ENCODE data around the gene NIT2. TPM values are rescaled to one million over a fixed set of nuclear protein-coding genes. Genes with fewer than 3 reads are reported as not detected.

NIT2 gene
- total and polyA plus RNA-seq, 3 donors from 2014 or later = 21.7 to 29.1 (median 22.9) TPM

DNA sequence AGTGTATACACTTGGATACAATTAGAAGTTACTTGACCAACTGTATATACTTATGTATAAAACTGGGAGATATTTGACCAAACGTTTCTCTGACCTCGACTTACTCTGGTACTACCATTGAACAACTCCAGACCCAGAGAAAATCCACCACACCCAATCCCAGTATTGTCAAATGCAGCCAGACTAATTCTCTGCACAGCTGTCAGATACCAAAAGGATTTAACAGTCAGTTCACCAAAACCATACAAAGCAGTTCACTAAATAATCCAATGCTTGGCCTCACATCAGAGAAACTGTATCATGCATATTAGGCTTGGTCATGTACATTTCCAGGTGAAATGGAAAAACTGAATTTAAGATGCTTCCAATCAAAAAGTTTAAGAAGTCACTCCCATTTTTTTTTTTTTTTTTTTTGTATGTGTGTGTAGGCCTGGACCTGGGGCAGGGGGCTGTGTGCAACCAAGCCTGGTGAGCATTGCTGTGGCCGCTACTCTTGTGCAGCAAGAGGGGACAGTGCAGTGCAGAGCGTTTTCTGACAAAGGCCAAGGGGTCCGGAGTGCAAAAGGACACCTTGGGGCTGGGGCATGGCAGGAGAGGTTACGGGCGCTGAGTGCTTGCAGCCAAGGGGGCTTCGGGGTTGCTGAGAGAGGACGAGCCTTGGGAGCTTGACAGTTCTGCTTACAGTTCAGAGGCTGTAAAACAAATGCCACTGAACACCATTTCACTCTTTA lies 64.9 kb downstream of the NIT2 start:
- H3K9me3 ChIP-seq = no peaks in the 10 kb centered on the region
- DNase-seq = no peak
- H3K4me1 ChIP-seq = peaks cover 19% of the 10 kb centered on the region
- no peak overlapping the region for H3K27ac ChIP-seq
- TF ChIP-seq, protein P1, sequence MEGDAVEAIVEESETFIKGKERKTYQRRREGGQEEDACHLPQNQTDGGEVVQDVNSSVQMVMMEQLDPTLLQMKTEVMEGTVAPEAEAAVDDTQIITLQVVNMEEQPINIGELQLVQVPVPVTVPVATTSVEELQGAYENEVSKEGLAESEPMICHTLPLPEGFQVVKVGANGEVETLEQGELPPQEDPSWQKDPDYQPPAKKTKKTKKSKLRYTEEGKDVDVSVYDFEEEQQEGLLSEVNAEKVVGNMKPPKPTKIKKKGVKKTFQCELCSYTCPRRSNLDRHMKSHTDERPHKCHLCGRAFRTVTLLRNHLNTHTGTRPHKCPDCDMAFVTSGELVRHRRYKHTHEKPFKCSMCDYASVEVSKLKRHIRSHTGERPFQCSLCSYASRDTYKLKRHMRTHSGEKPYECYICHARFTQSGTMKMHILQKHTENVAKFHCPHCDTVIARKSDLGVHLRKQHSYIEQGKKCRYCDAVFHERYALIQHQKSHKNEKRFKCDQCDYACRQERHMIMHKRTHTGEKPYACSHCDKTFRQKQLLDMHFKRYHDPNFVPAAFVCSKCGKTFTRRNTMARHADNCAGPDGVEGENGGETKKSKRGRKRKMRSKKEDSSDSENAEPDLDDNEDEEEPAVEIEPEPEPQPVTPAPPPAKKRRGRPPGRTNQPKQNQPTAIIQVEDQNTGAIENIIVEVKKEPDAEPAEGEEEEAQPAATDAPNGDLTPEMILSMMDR (IDR thresholded peaks at IDR 0.05) = no peak
- no peak for TF ChIP-seq POLR2A (IDR thresholded peaks at IDR 0.05)
- H3K27me3 ChIP-seq = no peaks in the 10 kb centered on the region
- intact Hi-C loops (cut with DNase I; ENCODE audit: low total_unique reads) = no loop called here
- 40 to 44% methylated on average over 9 of the region's 9 CpGs for WGBS, 2 donors
- no peaks in the 10 kb centered on the region for H3K36me3 ChIP-seq (ENCODE audit: low read depth, missing control alignments)
- peak overlapping the region; percentile 87 to 94 for H3K4me3 ChIP-seq

DNA sequence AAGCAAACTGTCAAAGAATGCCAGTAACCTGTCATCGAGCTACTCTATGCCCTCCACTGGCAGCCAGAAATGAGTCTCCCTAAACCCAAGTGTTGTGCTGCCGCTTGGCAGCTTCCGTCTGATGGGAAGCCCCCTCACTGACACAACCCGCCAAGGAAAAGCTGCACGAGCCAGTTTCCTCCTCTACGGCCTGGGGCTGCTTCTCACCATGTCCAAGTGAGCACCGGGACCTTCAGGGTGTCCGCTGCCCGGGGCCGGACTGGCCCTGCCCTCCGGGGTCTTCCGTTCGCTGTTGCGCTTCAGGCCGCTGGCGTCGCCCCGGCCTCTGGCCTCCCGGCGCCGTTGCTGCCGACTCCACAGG lies 65.8 kb downstream of the NIT2 start:
- Histone ChIP-seq H3K27me3 (no peaks in the 10 kb centered on the region), H3K4me1 (peaks cover 19% of the 10 kb centered on the region), H3K27ac (peak overlapping the region; percentile 78 to 88), H3K4me3 (peak overlapping the region; percentile 87 to 94), H3K9me3 (no peaks in the 10 kb centered on the region), H3K36me3 (ENCODE audit: low read depth, missing control alignments) (no peaks in the 10 kb centered on the region)
- WGBS, 2 donors = 0 to 2% methylated on average over 12 to 22 of the region's 22 CpGs
- DNase-seq = no peak
- no peak for TF ChIP-seq POLR2A (IDR thresholded peaks at IDR 0.05)
- TF ChIP-seq, protein P1 (IDR thresholded peaks at IDR 0.05) = no peak
- intact Hi-C loops (cut with DNase I; ENCODE audit: low total_unique reads) = no loop called here

DNA sequence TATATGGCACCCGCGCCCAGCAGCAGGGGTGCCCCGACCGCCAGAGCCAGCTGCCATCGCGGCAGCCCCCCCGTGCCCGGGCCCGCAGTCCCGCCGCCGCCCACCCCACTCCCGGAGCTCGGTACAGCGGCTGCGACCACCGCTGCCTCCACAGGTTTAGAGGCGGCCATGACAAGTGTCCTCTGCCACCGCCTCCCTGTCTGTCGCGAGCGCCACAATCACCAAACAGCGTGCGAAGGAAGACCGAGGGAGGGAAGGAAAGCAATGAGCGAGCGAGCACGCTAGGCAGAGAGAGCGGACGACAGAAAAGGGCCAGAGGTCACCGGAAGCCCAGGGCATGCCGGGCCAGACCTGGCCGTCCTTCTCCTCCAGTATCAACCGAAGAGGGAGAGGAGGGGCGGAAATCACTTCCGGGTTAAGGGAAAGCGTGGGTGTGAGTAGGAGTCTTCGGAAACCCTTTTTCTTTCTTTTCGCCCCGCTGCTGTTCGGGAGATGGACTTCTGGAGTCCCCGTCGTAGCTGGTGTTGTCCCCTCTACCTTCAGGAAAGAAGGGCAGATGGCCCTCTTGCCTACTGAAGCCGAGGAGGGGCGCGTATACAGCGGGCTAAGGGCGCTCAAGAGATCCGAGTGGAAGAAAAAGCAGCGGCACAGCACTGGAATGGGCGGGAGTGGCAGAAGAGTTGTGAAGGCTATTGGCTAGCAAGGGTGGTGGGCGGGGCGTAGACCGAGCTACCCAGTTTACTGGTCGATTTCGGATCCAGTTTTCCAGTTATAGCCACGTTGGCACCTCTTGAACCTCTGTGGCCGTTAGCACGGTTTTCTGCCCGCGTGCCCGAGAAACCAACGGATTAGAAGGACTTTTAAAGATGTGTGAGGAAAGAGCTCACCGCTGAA lies 66.5 kb downstream of the NIT2 start, which contains the start of the genes LNP1 and TOMM70:
LNP1 (plus strand) TSS at position 760 of the 894 bp plus-strand sequence. CDS start 28,191 bp downstream, outside the sequence.
TOMM70 (minus strand) TSS at position 310 of the 894 bp plus-strand sequence; CDS start at position 170, 140 bp downstream.
- Histone ChIP-seq H3K4me1 (peaks cover 19% of the 10 kb centered on the region), H3K36me3 (ENCODE audit: low read depth, missing control alignments) (no peaks in the 10 kb centered on the region), H3K4me3 (peak within 1 kb of the TSS; percentile 87 to 94), H3K9me3 (no peaks in the 10 kb centered on the region), H3K27me3 (no peaks in the 10 kb centered on the region), H3K27ac (peak within 1 kb of the TSS; percentile 78 to 88)
- 1% methylated on average over 35 to 64 of the region's 64 CpGs for WGBS, 2 donors
- intact Hi-C loops (cut with DNase I; ENCODE audit: low total_unique reads) = no loop called here
- TF ChIP-seq, protein P1 (IDR thresholded peaks at IDR 0.05) = peak in 1 of 3 experiments; percentile 7
- no peak for TF ChIP-seq POLR2A (IDR thresholded peaks at IDR 0.05)
- peak; percentile 99 for DNase-seq

DNA sequence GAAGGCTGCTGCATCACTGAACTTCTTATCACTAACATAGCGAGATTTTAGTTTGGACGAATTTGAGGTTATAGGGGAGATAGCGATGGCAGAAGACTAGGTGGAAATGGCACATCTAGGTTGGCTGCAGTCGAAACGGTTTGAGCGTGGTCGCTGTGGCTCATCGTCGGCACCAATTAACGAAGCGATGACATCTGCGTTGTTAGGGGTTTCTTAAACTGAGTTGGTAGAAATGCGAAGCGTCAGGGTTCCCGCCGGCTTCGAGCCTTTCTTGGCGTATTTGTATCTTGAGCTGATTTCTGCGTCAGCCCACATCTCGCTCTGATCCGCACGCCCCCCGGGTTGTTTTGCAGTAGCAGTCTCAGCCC lies 67.1 kb downstream of the NIT2 start:
- Histone ChIP-seq H3K27ac (peak overlapping the region; percentile 78 to 88), H3K36me3 (ENCODE audit: low read depth, missing control alignments) (no peaks in the 10 kb centered on the region), H3K27me3 (no peaks in the 10 kb centered on the region), H3K9me3 (no peaks in the 10 kb centered on the region), H3K4me1 (peaks cover 19% of the 10 kb centered on the region), H3K4me3 (peak overlapping the region; percentile 87 to 94)
- 0 to 1% methylated on average over 23 of the region's 23 CpGs for WGBS, 2 donors
- DNase-seq = peak; percentile 35
- TF ChIP-seq, protein P1 (IDR thresholded peaks at IDR 0.05) = no peak
- TF ChIP-seq POLR2A (IDR thresholded peaks at IDR 0.05) = no peak
- intact Hi-C loops (cut with DNase I; ENCODE audit: low total_unique reads) = no loop called here
